HepG2 (cell line): ENCODE data around the gene ALOXE3. TPM values are rescaled to one million over a fixed set of nuclear protein-coding genes. Genes with fewer than 3 reads are reported as not detected.

Source experiments
- ARNT2 ChIP-seq: sonication (generic); formaldehyde crosslinking; IDR thresholded peaks from 2 replicates; pipeline ENCODE4 v1.8.0; 2022; ENCODE audit warnings: mild to moderate bottlenecking, low read depth, missing genetic modification reagents, moderate library complexity
- CAMTA2 ChIP-seq: sonication (generic); formaldehyde crosslinking; IDR thresholded peaks from 2 replicates; pipeline ENCODE4 v1.4.0; 2020; ENCODE audit warnings: mild to moderate bottlenecking, missing genetic modification reagents, borderline replicate concordance
- CBX1 ChIP-seq: IDR thresholded peaks from one replicate; pipeline ENCODE4 v1.6.1; 2016; ENCODE audit warnings: antibody characterized with exemption, low read depth
- CCAR2 ChIP-seq: fragments of 200-400 bp; formaldehyde crosslinking; optimal IDR thresholded peaks from 2 replicates; pipeline ENCODE3; 2018; ENCODE audit warnings: low read depth, mild to moderate bottlenecking, low read length, moderate library complexity
- DNMT3B ChIP-seq: conservative IDR thresholded peaks from 2 replicates; pipeline ENCODE4 v1.6.1; 2016; ENCODE audit warnings: missing biosample characterization, control low read depth
- FOXP1 ChIP-seq, 2 experiments: fragments of 450-650 bp in 1 of 2; IDR thresholded peaks; 2 replicates each; pipeline ENCODE4 v1.6.1; 2017 to 2018; ENCODE audit warnings: antibody characterized with exemption in 1 of 2
- HNRNPK ChIP-seq: fragments of 200-400 bp; formaldehyde crosslinking; IDR thresholded peaks from 2 replicates; pipeline ENCODE4 v1.6.1; 2018; ENCODE audit warnings: low read length, low read depth, moderate library complexity, mild to moderate bottlenecking; ENCODE audit not compliant: poor library complexity, severe bottlenecking
- KAT7 ChIP-seq: IDR thresholded peaks from 2 replicates; pipeline ENCODE4 v1.6.1; 2018; ENCODE audit warnings: borderline replicate concordance, missing compliant biosample characterization
- KMT2B ChIP-seq: IDR thresholded peaks from 2 replicates; pipeline ENCODE4 v1.6.1; 2016; ENCODE audit warnings: missing genetic modification reagents, missing compliant biosample characterization
- MAFF ChIP-seq: IDR thresholded peaks from 2 replicates; pipeline ENCODE4 v1.6.1; 2011; ENCODE audit warnings: low read depth, low read length, improper control_type of control experiment
- MTA3 ChIP-seq: sonication (generic); formaldehyde crosslinking; IDR thresholded peaks from 2 replicates; pipeline ENCODE4 v1.4.0; 2020; ENCODE audit warnings: missing genetic modification reagents
- NCOA5 ChIP-seq: sonication (generic); formaldehyde crosslinking; IDR thresholded peaks from 2 replicates; pipeline ENCODE4 v1.4.0; 2020; ENCODE audit warnings: missing genetic modification reagents
- PHF8 ChIP-seq: sonication (generic); formaldehyde crosslinking; IDR thresholded peaks from 2 replicates; pipeline ENCODE4 v1.5.0; 2020; ENCODE audit warnings: missing genetic modification reagents
- PITX1 ChIP-seq: sonication (generic); formaldehyde crosslinking; IDR thresholded peaks from 2 replicates; pipeline ENCODE4 v1.5.1; 2020; ENCODE audit warnings: mild to moderate bottlenecking, missing genetic modification reagents
- POLR2AphosphoS5 ChIP-seq: IDR thresholded peaks from 2 replicates; pipeline ENCODE4 v1.6.1; 2012; ENCODE audit warnings: low read depth, low read length
- RARA ChIP-seq: IDR thresholded peaks from 2 replicates; pipeline ENCODE4 v1.6.1; 2016; ENCODE audit warnings: missing genetic modification reagents, missing compliant biosample characterization
- RBM22 ChIP-seq: fragments of 200-400 bp; formaldehyde crosslinking; optimal IDR thresholded peaks from 2 replicates; pipeline ENCODE3; 2017; ENCODE audit warnings: mild to moderate bottlenecking, low read length, moderate library complexity
- ZBTB7B ChIP-seq: sonication (generic); formaldehyde crosslinking; IDR thresholded peaks from 2 replicates; pipeline ENCODE4 v1.4.0; 2020; ENCODE audit warnings: missing genetic modification reagents
- ZNF124 ChIP-seq: sonication (generic); formaldehyde crosslinking; IDR thresholded peaks from 2 replicates; pipeline ENCODE4 v1.4.0; 2020; ENCODE audit warnings: missing genetic modification reagents
- ZNF260 ChIP-seq: sonication (generic); formaldehyde crosslinking; IDR thresholded peaks from 2 replicates; pipeline ENCODE4 v1.4.0; 2020; ENCODE audit warnings: missing genetic modification reagents, low read depth, mild to moderate bottlenecking, borderline replicate concordance
- ZNF263 ChIP-seq: sonication (generic); formaldehyde crosslinking; IDR thresholded peaks from 2 replicates; pipeline ENCODE4 v1.4.0; 2020; ENCODE audit warnings: missing genetic modification reagents
- ZNF546 ChIP-seq: sonication (generic); formaldehyde crosslinking; conservative IDR thresholded peaks from 2 replicates; pipeline ENCODE4 v1.8.1; 2023; ENCODE audit warnings: mild to moderate bottlenecking, missing genetic modification reagents
- ZNF556 ChIP-seq: sonication (generic); formaldehyde crosslinking; IDR thresholded peaks from 2 replicates; pipeline ENCODE4 v1.4.0; 2020; ENCODE audit warnings: mild to moderate bottlenecking, missing genetic modification reagents, borderline replicate concordance
- polyA plus RNA-seq, 8 experiments: library from polyadenylated mRNA; depleted of rRNA in 3 of 8; stranded (reverse) in 7 of 8; unstranded in 1 of 8; fragments of >200 nt; fragmentation: Illumina TruSeq in 4 of 8; extraction: Trizol in 4 of 8; gene quantifications; 2 replicates each; pipeline versions ENCODE4 v1.2.1 to v1.2.3, GENCODE V29; 2011 to 2016; ENCODE audit warnings: low read depth in 4 of 8, missing spikeins in 1 of 8, mixed read lengths in 1 of 8; ENCODE audit not compliant: insufficient read depth in 1 of 8
- total RNA-seq, 5 experiments: library from RNA; depleted of rRNA; stranded (reverse); fragments of >200 nt; fragmentation: Illumina TruSeq; extraction: Trizol; gene quantifications; 2 replicates each; pipeline ENCODE4 v1.2.3, GENCODE V29; 2016; ENCODE audit warnings: low read depth in 1 of 5
- TF ChIP-seq, protein P1 (sequence below): sonication (generic); formaldehyde crosslinking; IDR thresholded peaks from 2 replicates; pipeline ENCODE4 v1.8.0; 2022; ENCODE audit warnings: missing genetic modification reagents, mild to moderate bottlenecking, moderate library complexity, borderline replicate concordance
- TF ChIP-seq, protein P2 (sequence below): IDR thresholded peaks from 2 replicates; pipeline ENCODE4 v1.6.1; 2016
- TF ChIP-seq, protein P3 (sequence below): sonication (generic); formaldehyde crosslinking; IDR thresholded peaks from 2 replicates; pipeline ENCODE4 v1.4.0; 2020; ENCODE audit warnings: low read depth, mild to moderate bottlenecking, missing genetic modification reagents
- TF ChIP-seq, protein P4 (sequence below): IDR thresholded peaks from 2 replicates; pipeline ENCODE4 v1.6.1; 2016; ENCODE audit warnings: missing compliant biosample characterization, missing genetic modification reagents, borderline replicate concordance

The ALOXE3 gene
- total and polyA plus RNA-seq, 2 of the 13 experiments (the other 11 are each of a cell fraction or from before 2014, with no cell fraction given), result 0.07 TPM; not detected in 1

DNA sequence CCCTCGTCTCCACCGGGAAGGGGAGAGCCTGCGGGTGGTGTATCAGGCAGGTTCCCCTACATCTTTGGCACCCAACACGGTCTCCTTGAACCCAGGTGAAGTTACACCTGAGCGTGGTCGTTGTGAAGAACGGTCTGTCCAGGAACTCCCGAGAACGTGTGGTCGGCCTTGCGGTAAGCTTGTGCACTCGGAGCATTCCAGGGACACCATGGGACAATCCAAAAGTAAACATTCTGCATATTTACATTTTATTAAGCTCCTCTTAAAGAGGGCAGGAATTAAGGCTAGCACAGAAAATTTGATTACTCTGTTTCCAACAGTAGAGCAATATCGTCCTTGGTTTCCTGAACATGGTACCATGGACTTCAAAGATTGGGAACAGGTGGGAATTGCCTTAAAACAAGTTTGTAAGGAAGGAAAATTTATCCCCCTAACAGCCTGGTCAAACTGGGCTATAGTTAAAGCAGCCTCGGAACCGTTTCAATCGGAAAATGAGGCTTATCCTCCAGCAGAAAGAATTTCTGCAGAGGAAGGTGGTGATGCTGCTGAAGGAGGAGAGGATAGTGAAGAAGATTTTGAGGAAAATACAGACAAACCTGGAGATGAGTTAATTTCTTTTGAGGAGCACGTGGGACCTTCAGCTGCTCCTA lies 61.2 kb downstream of the ALOXE3 start (continued):
- TF ChIP-seq HNRNPK, result no peak
- 0 out of 2 replicates have a peak, but pooled peaks have one; percentile 21 for TF ChIP-seq RARA (CRISPR knock-in tag)
- no peak for TF ChIP-seq DNMT3B
- TF ChIP-seq ZNF556 (CRISPR knock-in tag), result no peak; the same call in 1 of the 2 replicates
- TF ChIP-seq, protein P1, sequence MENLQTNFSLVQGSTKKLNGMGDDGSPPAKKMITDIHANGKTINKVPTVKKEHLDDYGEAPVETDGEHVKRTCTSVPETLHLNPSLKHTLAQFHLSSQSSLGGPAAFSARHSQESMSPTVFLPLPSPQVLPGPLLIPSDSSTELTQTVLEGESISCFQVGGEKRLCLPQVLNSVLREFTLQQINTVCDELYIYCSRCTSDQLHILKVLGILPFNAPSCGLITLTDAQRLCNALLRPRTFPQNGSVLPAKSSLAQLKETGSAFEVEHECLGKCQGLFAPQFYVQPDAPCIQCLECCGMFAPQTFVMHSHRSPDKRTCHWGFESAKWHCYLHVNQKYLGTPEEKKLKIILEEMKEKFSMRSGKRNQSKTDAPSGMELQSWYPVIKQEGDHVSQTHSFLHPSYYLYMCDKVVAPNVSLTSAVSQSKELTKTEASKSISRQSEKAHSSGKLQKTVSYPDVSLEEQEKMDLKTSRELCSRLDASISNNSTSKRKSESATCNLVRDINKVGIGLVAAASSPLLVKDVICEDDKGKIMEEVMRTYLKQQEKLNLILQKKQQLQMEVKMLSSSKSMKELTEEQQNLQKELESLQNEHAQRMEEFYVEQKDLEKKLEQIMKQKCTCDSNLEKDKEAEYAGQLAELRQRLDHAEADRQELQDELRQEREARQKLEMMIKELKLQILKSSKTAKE, result 0 out of 2 replicates have a peak, but pooled peaks have one; percentile 7
- no peak for TF ChIP-seq MTA3 (CRISPR knock-in tag)
- TF ChIP-seq KMT2B (CRISPR knock-in tag), result peak; percentile 1; the same call in 1 of the 2 replicates
- no peak for TF ChIP-seq CCAR2
- TF ChIP-seq PITX1, result 0 out of 2 replicates have a peak, but pooled peaks have one; percentile 1
- no peak for TF ChIP-seq MAFF
- TF ChIP-seq ZNF260 (CRISPR knock-in tag), result no peak
- TF ChIP-seq, protein P2, sequence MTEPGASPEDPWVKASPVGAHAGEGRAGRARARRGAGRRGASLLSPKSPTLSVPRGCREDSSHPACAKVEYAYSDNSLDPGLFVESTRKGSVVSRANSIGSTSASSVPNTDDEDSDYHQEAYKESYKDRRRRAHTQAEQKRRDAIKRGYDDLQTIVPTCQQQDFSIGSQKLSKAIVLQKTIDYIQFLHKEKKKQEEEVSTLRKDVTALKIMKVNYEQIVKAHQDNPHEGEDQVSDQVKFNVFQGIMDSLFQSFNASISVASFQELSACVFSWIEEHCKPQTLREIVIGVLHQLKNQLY (CRISPR knock-in tag), result no peak
- no peak for TF ChIP-seq ZNF124 (CRISPR knock-in tag)
- no peak for TF ChIP-seq CBX1
- TF ChIP-seq, protein P3, sequence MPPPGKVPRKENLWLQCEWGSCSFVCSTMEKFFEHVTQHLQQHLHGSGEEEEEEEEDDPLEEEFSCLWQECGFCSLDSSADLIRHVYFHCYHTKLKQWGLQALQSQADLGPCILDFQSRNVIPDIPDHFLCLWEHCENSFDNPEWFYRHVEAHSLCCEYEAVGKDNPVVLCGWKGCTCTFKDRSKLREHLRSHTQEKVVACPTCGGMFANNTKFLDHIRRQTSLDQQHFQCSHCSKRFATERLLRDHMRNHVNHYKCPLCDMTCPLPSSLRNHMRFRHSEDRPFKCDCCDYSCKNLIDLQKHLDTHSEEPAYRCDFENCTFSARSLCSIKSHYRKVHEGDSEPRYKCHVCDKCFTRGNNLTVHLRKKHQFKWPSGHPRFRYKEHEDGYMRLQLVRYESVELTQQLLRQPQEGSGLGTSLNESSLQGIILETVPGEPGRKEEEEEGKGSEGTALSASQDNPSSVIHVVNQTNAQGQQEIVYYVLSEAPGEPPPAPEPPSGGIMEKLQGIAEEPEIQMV (CRISPR knock-in tag), result peak; percentile 45; the same call in 1 of the 2 replicates
- TF ChIP-seq, protein P4, sequence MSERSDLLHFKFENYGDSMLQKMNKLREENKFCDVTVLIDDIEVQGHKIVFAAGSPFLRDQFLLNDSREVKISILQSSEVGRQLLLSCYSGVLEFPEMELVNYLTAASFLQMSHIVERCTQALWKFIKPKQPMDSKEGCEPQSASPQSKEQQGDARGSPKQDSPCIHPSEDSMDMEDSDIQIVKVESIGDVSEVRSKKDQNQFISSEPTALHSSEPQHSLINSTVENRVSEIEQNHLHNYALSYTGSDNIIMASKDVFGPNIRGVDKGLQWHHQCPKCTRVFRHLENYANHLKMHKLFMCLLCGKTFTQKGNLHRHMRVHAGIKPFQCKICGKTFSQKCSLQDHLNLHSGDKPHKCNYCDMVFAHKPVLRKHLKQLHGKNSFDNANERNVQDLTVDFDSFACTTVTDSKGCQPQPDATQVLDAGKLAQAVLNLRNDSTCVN (CRISPR knock-in tag), result no peak
- TF ChIP-seq CAMTA2, result no peak
- TF ChIP-seq PHF8 (CRISPR knock-in tag), result no peak; the same call in 1 of the 2 replicates
- no peak for TF ChIP-seq ZNF263 (CRISPR knock-in tag)
- peak; percentile 67 for TF ChIP-seq POLR2AphosphoS5
- TF ChIP-seq NCOA5 (CRISPR knock-in tag), result peak; percentile 81; the same call in 1 of the 2 replicates
- no peak for TF ChIP-seq ARNT2
- TF ChIP-seq ZNF546 (CRISPR knock-in tag), result 0 out of 2 replicates have a peak, but pooled peaks have one; percentile 32
- no peak for TF ChIP-seq ZBTB7B (CRISPR knock-in tag)
- TF ChIP-seq FOXP1 (IDR thresholded peaks at IDR 0.05), result no peak
- TF ChIP-seq FOXP1 (CRISPR knock-in tag; IDR thresholded peaks at IDR 0.05), result no peak
- TF ChIP-seq KAT7 (CRISPR knock-in tag), result peak; percentile 31; the same call in 1 of the 2 replicates
- peak; percentile 75 for TF ChIP-seq RBM22
